Trophoblast cell (in vitro differentiated cells and primary cell): Measurements from ENCODE around the gene ZNF296.

Experiments
- DNase-seq, 2 donors: peaks; one replicate each; pipeline ENCODE4 v3.0.0-alpha.2; 2016
- H2AFZ ChIP-seq: 2 replicates; pipeline ENCODE4 v1.6.1; 2013; ENCODE audit warnings: low read length, moderate library complexity, mild to moderate bottlenecking; ENCODE audit not compliant: insufficient read depth, poor library complexity
- H2AK5ac ChIP-seq: 2 replicates; pipeline ENCODE4 v1.6.1; 2013; ENCODE audit warnings: mild to moderate bottlenecking, low read length
- H2BK120ac ChIP-seq: 2 replicates; pipeline ENCODE4 v1.6.1; 2013; ENCODE audit warnings: low read length, mild to moderate bottlenecking, moderate library complexity; ENCODE audit not compliant: insufficient read depth, poor library complexity
- H2BK12ac ChIP-seq: 2 replicates; pipeline ENCODE4 v1.6.1; 2013; ENCODE audit warnings: mild to moderate bottlenecking, low read length, moderate library complexity
- H2BK5ac ChIP-seq: 2 replicates; pipeline ENCODE4 v1.6.1; 2013; ENCODE audit warnings: low read length, low read depth, moderate library complexity, mild to moderate bottlenecking; ENCODE audit not compliant: poor library complexity
- H3K14ac ChIP-seq: 2 replicates; pipeline ENCODE4 v1.6.1; 2013; ENCODE audit warnings: mild to moderate bottlenecking, low read length
- H3K18ac ChIP-seq: 2 replicates; pipeline ENCODE4 v1.6.1; 2013; ENCODE audit warnings: mild to moderate bottlenecking, low read length
- H3K23ac ChIP-seq: 2 replicates; pipeline ENCODE4 v1.6.1; 2013; ENCODE audit warnings: low read length
- H3K27ac ChIP-seq: 2 replicates; pipeline ENCODE4 v1.5.1; 2013; ENCODE audit warnings: low read depth, mild to moderate bottlenecking, inconsistent platforms, low read length, moderate library complexity
- H3K27me3 ChIP-seq: 2 replicates; pipeline ENCODE4 v1.6.1; 2013; ENCODE audit warnings: inconsistent platforms, mild to moderate bottlenecking, low read length, moderate library complexity; ENCODE audit not compliant: insufficient read depth
- H3K36me3 ChIP-seq, 2 experiments: 1 replicate in 1 of 2; 2 replicates in 1 of 2; pipeline ENCODE4 v1.6.1; 2013; ENCODE audit warnings: low read length in 2 of 2, mild to moderate bottlenecking in 2 of 2, moderate library complexity in 1 of 2; ENCODE audit not compliant: insufficient read depth in 2 of 2, control insufficient read depth in 1 of 2
- H3K4ac ChIP-seq: 2 replicates; pipeline ENCODE4 v1.6.1; 2013; ENCODE audit warnings: low read depth, mild to moderate bottlenecking, low read length, moderate library complexity
- H3K4me1 ChIP-seq, 2 experiments: 1 replicate in 1 of 2; 2 replicates in 1 of 2; pipeline ENCODE4 v1.6.1; 2013; ENCODE audit warnings: low read length in 2 of 2, mild to moderate bottlenecking in 2 of 2, moderate library complexity in 1 of 2; ENCODE audit not compliant: insufficient read depth in 2 of 2, control insufficient read depth in 1 of 2
- H3K4me2 ChIP-seq: 2 replicates; pipeline ENCODE4 v1.6.1; 2013; ENCODE audit warnings: inconsistent platforms, mild to moderate bottlenecking, low read length, moderate library complexity
- H3K4me3 ChIP-seq: 2 replicates; pipeline ENCODE4 v1.5.1; 2013; ENCODE audit warnings: mild to moderate bottlenecking, low read depth, low read length, inconsistent platforms
- H3K79me1 ChIP-seq: one replicate; pipeline ENCODE4 v1.6.1; 2013; ENCODE audit warnings: low read length
- H3K79me2 ChIP-seq: 2 replicates; pipeline ENCODE4 v1.6.1; 2013; ENCODE audit warnings: low read length, mild to moderate bottlenecking; ENCODE audit not compliant: control insufficient read depth, insufficient read depth, poor library complexity
- H3K9ac ChIP-seq: 2 replicates; pipeline ENCODE4 v1.6.1; 2013; ENCODE audit warnings: mild to moderate bottlenecking, low read length
- H3K9me3 ChIP-seq: 2 replicates; pipeline ENCODE4 v1.6.1; 2013; ENCODE audit warnings: low read depth, mild to moderate bottlenecking, control low read depth, inconsistent platforms, low read length; ENCODE audit not compliant: insufficient read depth
- H4K12ac ChIP-seq: 2 replicates; pipeline ENCODE4 v1.6.1; 2013; ENCODE audit warnings: low read depth, mild to moderate bottlenecking, low read length, moderate library complexity
- H4K8ac ChIP-seq: 2 replicates; pipeline ENCODE4 v1.6.1; 2013; ENCODE audit warnings: low read depth, mild to moderate bottlenecking, low read length, moderate library complexity
- H4K91ac ChIP-seq: one replicate; pipeline ENCODE4 v1.6.1; 2013; ENCODE audit warnings: low read depth, mild to moderate bottlenecking, low read length, moderate library complexity
- WGBS: extraction: QIAGEN DNeasy Blood & Tissue Kit; methylation state at CpG from one replicate; pipeline ENCODE4 v1.1.7; 2013; ENCODE audit warnings: missing lambda C conversion rate; ENCODE audit not compliant: insufficient read length, insufficient coverage; ENCODE audit errors: extremely low coverage; 5-methylcytosine and 5-hydroxymethylcytosine counted together

The ZNF296 gene

DNA sequence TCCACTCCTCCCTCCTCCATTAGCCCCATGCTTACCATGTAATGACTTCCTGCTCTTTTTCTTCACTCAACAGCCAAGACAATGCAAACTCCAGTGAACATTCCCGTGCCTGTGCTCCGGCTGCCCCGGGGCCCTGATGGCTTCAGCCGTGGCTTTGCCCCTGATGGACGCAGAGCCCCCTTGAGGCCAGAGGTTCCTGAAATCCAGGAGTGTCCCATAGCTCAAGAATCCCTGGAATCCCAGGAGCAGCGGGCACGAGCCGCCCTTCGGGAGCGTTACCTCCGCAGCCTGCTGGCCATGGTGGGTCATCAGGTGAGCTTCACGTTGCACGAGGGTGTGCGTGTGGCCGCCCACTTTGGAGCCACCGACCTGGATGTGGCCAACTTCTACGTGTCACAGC, 13.8 kb upstream of the ZNF296 start:
- peaks cover 10% of the 10 kb centered on the region for H3K79me1 ChIP-seq
- H3K27ac ChIP-seq = no peak overlapping the region
- no peak overlapping the region for H3K4me3 ChIP-seq
- H3K4ac ChIP-seq = no peak overlapping the region
- no peak overlapping the region for H3K18ac ChIP-seq
- no CpG with 5 or more reads among the region's 17 CpGs for WGBS
- no peak overlapping the region for H2BK5ac ChIP-seq
- no peak overlapping the region for H2AFZ ChIP-seq
- peak; percentile 35 to 56 for DNase-seq
- H3K27me3 ChIP-seq = no peaks in the 10 kb centered on the region
- H3K14ac ChIP-seq = no peak overlapping the region
- no peak overlapping the region for H3K9ac ChIP-seq
- H2BK12ac ChIP-seq = no peak overlapping the region
- no peaks in the 10 kb centered on the region for H3K9me3 ChIP-seq
- H3K23ac ChIP-seq = no peak overlapping the region
- no peak overlapping the region for H2BK120ac ChIP-seq
- no peak overlapping the region for H3K4me2 ChIP-seq
- no peak overlapping the region for H4K91ac ChIP-seq
- H2AK5ac ChIP-seq = no peak overlapping the region
- H3K4me1 ChIP-seq = peaks cover 13 to 15% of the 10 kb centered on the region in 2 experiments
- peaks cover 20% of the 10 kb centered on the region for H3K79me2 ChIP-seq
- H4K12ac ChIP-seq = no peak overlapping the region
- H4K8ac ChIP-seq = no peak overlapping the region
- peaks cover 19 to 26% of the 10 kb centered on the region in 2 experiments for H3K36me3 ChIP-seq

- Histone ChIP-seq H4K91ac (no peak overlapping the region), H2BK120ac (no peak overlapping the region), H2BK5ac (no peak overlapping the region), H3K4ac (no peak overlapping the region), H3K79me1 (peaks cover 3% of the 10 kb centered on the region), H3K36me3 (peaks cover 19 to 26% of the 10 kb centered on the region in 2 experiments), H3K27ac (no peak overlapping the region), H3K27me3 (no peaks in the 10 kb centered on the region), H4K12ac (no peak overlapping the region), H2BK12ac (no peak overlapping the region), H3K4me3 (no peak overlapping the region), H3K9ac (no peak overlapping the region), H3K4me1 (peaks cover 4 to 9% of the 10 kb centered on the region in 2 experiments), H3K4me2 (no peak overlapping the region), H2AFZ (no peak overlapping the region), H3K9me3 (no peaks in the 10 kb centered on the region), H3K18ac (no peak overlapping the region), H3K79me2 (peaks cover 2% of the 10 kb centered on the region), H2AK5ac (no peak overlapping the region), H3K14ac (no peak overlapping the region), H4K8ac (no peak overlapping the region), H3K23ac (no peak overlapping the region)
- DNase-seq = no peak
- no CpG with 5 or more reads among the region's 11 CpGs for WGBS
Measured at GRCh38 chr19:45087531-45087930, 11.3 kb upstream of the ZNF296 start.

GRCh38 chr19:45086480-45086879, 10.2 kb upstream of the ZNF296 start:
- Histone ChIP-seq H4K12ac (no peak overlapping the region), H3K4me2 (no peak overlapping the region), H3K27me3 (no peaks in the 10 kb centered on the region), H2BK5ac (no peak overlapping the region), H2AK5ac (no peak overlapping the region), H3K23ac (no peak overlapping the region), H3K79me2 (no peaks in the 10 kb centered on the region), H3K9ac (no peak overlapping the region), H3K27ac (no peak overlapping the region), H3K4me3 (no peak overlapping the region), H2BK12ac (no peak overlapping the region), H3K4ac (no peak overlapping the region), H2AFZ (no peak overlapping the region), H3K79me1 (no peaks in the 10 kb centered on the region), H4K91ac (no peak overlapping the region), H4K8ac (no peak overlapping the region), H3K14ac (no peak overlapping the region), H3K18ac (no peak overlapping the region), H3K4me1 (peaks cover 4 to 9% of the 10 kb centered on the region in 2 experiments), H3K9me3 (peaks cover 3% of the 10 kb centered on the region), H3K36me3 (peaks cover 28 to 34% of the 10 kb centered on the region in 2 experiments), H2BK120ac (no peak overlapping the region)
- no peak for DNase-seq
- WGBS = no CpG with 5 or more reads among the region's 4 CpGs

GRCh38 chr19:45082170-45082569, 5.9 kb upstream of the ZNF296 start:
- Histone ChIP-seq H4K12ac (no peak overlapping the region), H3K9me3 (peaks cover 3% of the 10 kb centered on the region)
- WGBS = no CpG with 5 or more reads among the region's 5 CpGs

More at GRCh38 chr19:45082170-45082569, 5.9 kb upstream of the ZNF296 start:
- Histone ChIP-seq H3K9ac (no peak overlapping the region), H2BK5ac (no peak overlapping the region), H3K4ac (peak overlapping the region; percentile 12), H4K8ac (no peak overlapping the region), H3K79me1 (peaks cover 8% of the 10 kb centered on the region), H2AK5ac (no peak overlapping the region), H2BK120ac (no peak overlapping the region), H3K14ac (no peak overlapping the region), H3K27me3 (no peaks in the 10 kb centered on the region), H3K4me3 (no peak overlapping the region), H4K91ac (no peak overlapping the region), H3K23ac (no peak overlapping the region), H3K18ac (no peak overlapping the region), H3K4me2 (no peak overlapping the region), H3K79me2 (peaks cover 5% of the 10 kb centered on the region), H3K36me3 (peaks cover 9 to 15% of the 10 kb centered on the region in 2 experiments), H2BK12ac (no peak overlapping the region), H3K4me1 (peaks cover 4 to 5% of the 10 kb centered on the region in 2 experiments), H2AFZ (no peak overlapping the region), H3K27ac (no peak overlapping the region)
- no peak for DNase-seq
